H9 (cell line): ENCODE data around the gene KIF26B. TPM values are rescaled to one million over a fixed set of nuclear protein-coding genes. Genes with fewer than 3 reads are reported as not detected.

Source experiments
- DNase-seq: peaks from one replicate; pipeline ENCODE4 v3.0.0-alpha.2; 2017
- H2AFZ ChIP-seq: one replicate; pipeline ENCODE4 v1.6.1; 2013; ENCODE audit warnings: mild to moderate bottlenecking, low read length, control low read depth, moderate library complexity
- H2AK5ac ChIP-seq: 2 replicates; pipeline ENCODE4 v1.6.1; 2013; ENCODE audit warnings: low read length, control low read depth, mixed read lengths; ENCODE audit not compliant: insufficient read length
- H2BK120ac ChIP-seq: one replicate; pipeline ENCODE4 v1.6.1; 2013; ENCODE audit warnings: low read depth, mild to moderate bottlenecking, low read length, control low read depth, inconsistent platforms; ENCODE audit not compliant: poor library complexity, severe bottlenecking
- H2BK12ac ChIP-seq: 2 replicates; pipeline ENCODE4 v1.6.1; 2013; ENCODE audit warnings: low read length, control low read depth, mixed read lengths, low read depth; ENCODE audit not compliant: insufficient read length
- H2BK15ac ChIP-seq: 2 replicates; pipeline ENCODE4 v1.6.1; 2013; ENCODE audit warnings: low read depth, low read length, control low read depth
- H2BK20ac ChIP-seq: one replicate; pipeline ENCODE4 v1.6.1; 2013; ENCODE audit warnings: low read depth, mild to moderate bottlenecking, low read length, control low read depth, inconsistent platforms; ENCODE audit not compliant: poor library complexity, severe bottlenecking
- H2BK5ac ChIP-seq: 2 replicates; pipeline ENCODE4 v1.6.1; 2013; ENCODE audit warnings: low read length, control low read depth, mixed read lengths; ENCODE audit not compliant: insufficient read length
- H3K14ac ChIP-seq: 2 replicates; pipeline ENCODE4 v1.6.1; 2013; ENCODE audit warnings: low read length, control low read depth; ENCODE audit not compliant: insufficient read depth
- H3K18ac ChIP-seq: 2 replicates; pipeline ENCODE4 v1.6.1; 2013; ENCODE audit warnings: low read depth, mild to moderate bottlenecking, mixed read lengths, low read length, control low read depth; ENCODE audit not compliant: insufficient read length
- H3K23ac ChIP-seq: 2 replicates; pipeline ENCODE4 v1.6.1; 2013; ENCODE audit warnings: low read length, control low read depth, mixed read lengths, low read depth; ENCODE audit not compliant: insufficient read length
- H3K23me2 ChIP-seq: 2 replicates; pipeline ENCODE4 v1.6.1; 2013; ENCODE audit warnings: low read depth, mild to moderate bottlenecking, mixed read lengths, low read length, control low read depth; ENCODE audit not compliant: insufficient read length, poor library complexity, severe bottlenecking
- H3K27ac ChIP-seq: 2 replicates; pipeline ENCODE4 v1.5.1; 2013; ENCODE audit warnings: low read length, control low read depth, mixed read lengths, low read depth; ENCODE audit not compliant: insufficient read length
- H3K27me3 ChIP-seq: 2 replicates; pipeline ENCODE4 v1.6.1; 2013; ENCODE audit warnings: low read length, control low read depth, inconsistent platforms; ENCODE audit not compliant: insufficient read depth
- H3K4ac ChIP-seq: 2 replicates; pipeline ENCODE4 v1.6.1; 2013; ENCODE audit warnings: low read depth, mild to moderate bottlenecking, control low read depth, inconsistent platforms, low read length, moderate library complexity
- H3K4me1 ChIP-seq: 2 replicates; pipeline ENCODE4 v1.6.1; 2013; ENCODE audit warnings: low read length, control low read depth, inconsistent platforms; ENCODE audit not compliant: insufficient read depth
- H3K4me2 ChIP-seq: 2 replicates; pipeline ENCODE4 v1.6.1; 2013; ENCODE audit warnings: low read length, control low read depth, mixed read lengths; ENCODE audit not compliant: insufficient read length, insufficient read depth
- H3K56ac ChIP-seq: 2 replicates; pipeline ENCODE4 v1.6.1; 2013; ENCODE audit warnings: low read depth, mild to moderate bottlenecking, mixed read lengths, low read length, control low read depth; ENCODE audit not compliant: insufficient read length
- H3K79me1 ChIP-seq: 2 replicates; pipeline ENCODE4 v1.6.1; 2013; ENCODE audit warnings: low read depth, mild to moderate bottlenecking, moderate library complexity, low read length, control low read depth, inconsistent platforms; ENCODE audit not compliant: insufficient read depth, poor library complexity, severe bottlenecking
- H3K79me2 ChIP-seq: 2 replicates; pipeline ENCODE4 v1.6.1; 2013; ENCODE audit warnings: low read length, control low read depth, inconsistent platforms; ENCODE audit not compliant: insufficient read depth
- H3K9ac ChIP-seq: 2 replicates; pipeline ENCODE4 v1.6.1; 2013; ENCODE audit warnings: low read length, control low read depth, mixed read lengths; ENCODE audit not compliant: insufficient read length; ENCODE audit errors: extremely low read depth
- H3K9me3 ChIP-seq: one replicate; pipeline ENCODE4 v1.6.1; 2013; ENCODE audit warnings: low read depth, low read length, inconsistent platforms; ENCODE audit not compliant: control insufficient read depth
- H3T11ph ChIP-seq: one replicate; pipeline ENCODE4 v1.6.1; 2013; ENCODE audit warnings: mild to moderate bottlenecking, low read length, control low read depth, inconsistent platforms
- H4K20me1 ChIP-seq: one replicate; pipeline ENCODE4 v1.6.1; 2013; ENCODE audit not compliant: control insufficient read depth, insufficient read length, insufficient read depth
- H4K5ac ChIP-seq: 2 replicates; pipeline ENCODE4 v1.6.1; 2013; ENCODE audit warnings: low read depth, mild to moderate bottlenecking, mixed read lengths, low read length, control low read depth; ENCODE audit not compliant: insufficient read length
- H4K8ac ChIP-seq: replicated peaks from 2 replicates; pipeline ENCODE4 v1.6.1; 2013; ENCODE audit warnings: low read length, control low read depth, mixed read lengths, low read depth; ENCODE audit not compliant: insufficient read length
- H4K91ac ChIP-seq: 2 replicates; pipeline ENCODE4 v1.6.1; 2013; ENCODE audit warnings: low read depth, mild to moderate bottlenecking, moderate library complexity, mixed read lengths, low read length, control low read depth; ENCODE audit not compliant: insufficient read length
- H3K27ac Mint-ChIP-seq, 3 experiments: 2 replicates in 2 of 3; 3 replicates in 1 of 3; pipeline ENCODE4 v1.8.0; 2020 to 2021; ENCODE audit warnings: mixed read lengths in 3 of 3, mild to moderate bottlenecking in 1 of 3, moderate library complexity in 1 of 3
- H3K27me3 Mint-ChIP-seq: 2 replicates; pipeline ENCODE4 v1.8.0; 2021; ENCODE audit warnings: low read depth, mild to moderate bottlenecking, moderate library complexity, mixed read lengths
- H3K36me3 Mint-ChIP-seq, 3 experiments: 2 replicates in 2 of 3; 3 replicates in 1 of 3; pipeline ENCODE4 v1.8.0; 2020 to 2021; ENCODE audit warnings: low read depth in 3 of 3, mixed read lengths in 3 of 3; ENCODE audit not compliant: insufficient read depth in 1 of 3
- H3K4me1 Mint-ChIP-seq, 2 experiments: 2 replicates each; pipeline ENCODE4 v1.8.0; 2020; ENCODE audit warnings: mixed read lengths in 2 of 2
- H3K4me3 Mint-ChIP-seq, 2 experiments: 2 replicates in 1 of 2; 3 replicates in 1 of 2; pipeline ENCODE4 v1.8.0; 2020 to 2021; ENCODE audit warnings: mild to moderate bottlenecking in 2 of 2, mixed read lengths in 2 of 2, moderate library complexity in 1 of 2
- H3K9me3 Mint-ChIP-seq, 2 experiments: 2 replicates in 1 of 2; 3 replicates in 1 of 2; pipeline ENCODE4 v1.8.0; 2020; ENCODE audit warnings: mild to moderate bottlenecking in 2 of 2, mixed read lengths in 2 of 2, moderate library complexity in 1 of 2
- CTCF ChIP-seq: fragments of 200-600 bp; sonication (generic); conservative IDR thresholded peaks from 3 replicates; pipeline ENCODE4 v1.8.0; 2021; ENCODE audit warnings: antibody characterized with exemption, mild to moderate bottlenecking
- WGBS: extraction: QIAGEN DNeasy Blood & Tissue Kit; methylation state at CpG from one replicate; pipeline ENCODE4 v1.1.7; 2013; ENCODE audit warnings: missing lambda C conversion rate, low lambda C conversion rate, mixed read lengths; ENCODE audit not compliant: insufficient read length; ENCODE audit errors: extremely low coverage; 5-methylcytosine and 5-hydroxymethylcytosine counted together
- total RNA-seq: library from RNA; stranded (reverse); gene quantifications from 2 replicates; pipeline ENCODE4 v1.2.1, GENCODE V29; 2021

KIF26B gene
- total RNA-seq, 1 experiment from 2014 or later = 0.13 TPM

GRCh38 chr1:245301162-245301580 is 146.4 kb downstream of the KIF26B start:
- no peak for TF ChIP-seq CTCF
- H3K79me1 ChIP-seq = no peaks in the 10 kb centered on the region
- no peak overlapping the region for H3K9ac ChIP-seq
- H2BK15ac ChIP-seq = no peak overlapping the region
- Mint-ChIP-seq H3K27ac (no peak overlapping the region), H3K27me3 (peaks cover 7% of the 10 kb centered on the region; the same call in 1 of the 2 replicates), H3K4me3 (no peak overlapping the region), H3K36me3 (no peaks in the 10 kb centered on the region; a peak in 1 of 7 replicates), H3K9me3 (no peaks in the 10 kb centered on the region; a peak in 3 of 5 replicates), H3K4me1 (peaks cover 3% of the 10 kb centered on the region in 2 experiments; a peak in 1 of 4 replicates)
- no peak overlapping the region for H2BK20ac ChIP-seq
- no peak overlapping the region for H2BK120ac ChIP-seq
- H3K27me3 ChIP-seq = no peaks in the 10 kb centered on the region
- no peak overlapping the region for H2BK5ac ChIP-seq
- no peak overlapping the region for H2BK12ac ChIP-seq
- H4K8ac ChIP-seq = no peak overlapping the region
- H3K27ac ChIP-seq = no peak overlapping the region
- no peak overlapping the region for H3K4me2 ChIP-seq
- H3K18ac ChIP-seq = no peak overlapping the region
- no peak overlapping the region for H4K5ac ChIP-seq
- H3K4me1 ChIP-seq = no peaks in the 10 kb centered on the region
- no peak overlapping the region for H3K23ac ChIP-seq
- no peak overlapping the region for H2AFZ ChIP-seq
- H3K79me2 ChIP-seq = no peaks in the 10 kb centered on the region
- no peak overlapping the region for H3K4ac ChIP-seq
- no peak overlapping the region for H4K91ac ChIP-seq
- no peak overlapping the region for H3T11ph ChIP-seq
- no peak overlapping the region for H2AK5ac ChIP-seq
- no CpG with 5 or more reads among the region's 10 CpGs for WGBS
- no peaks in the 10 kb centered on the region for H3K9me3 ChIP-seq
- H3K23me2 ChIP-seq = no peaks in the 10 kb centered on the region
- no peak overlapping the region for H3K56ac ChIP-seq
- H4K20me1 ChIP-seq = no peaks in the 10 kb centered on the region
- H3K14ac ChIP-seq = no peak overlapping the region
- DNase-seq = no peak
